AG08396 (cell line): ENCODE results near the gene OSBPL3.

Experiments used
- DNase-seq: peaks from one replicate; pipeline ENCODE4 v3.0.0; 2012; ENCODE audit warnings: low spot score, mixed read lengths

Gene OSBPL3

DNA sequence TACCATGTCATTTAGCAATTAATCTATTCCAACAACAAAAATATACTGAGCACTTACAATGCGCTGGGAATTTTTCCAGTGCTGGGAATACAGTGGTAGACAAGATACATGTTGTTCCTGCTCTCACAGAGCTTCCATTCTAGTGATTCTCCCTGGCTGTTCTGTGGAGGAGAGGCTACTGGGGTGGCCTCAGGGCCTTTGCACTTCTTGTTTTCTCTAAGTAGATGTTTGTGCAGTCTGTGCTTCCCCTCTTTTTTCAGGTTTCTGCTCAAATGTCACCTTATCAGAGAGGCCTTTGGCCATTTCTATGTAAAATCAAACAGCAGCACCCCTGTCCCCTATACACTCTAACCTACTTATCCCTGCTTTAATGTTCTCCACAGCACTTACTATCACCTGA, 24.7 kb downstream of the OSBPL3 start:
- no peak for DNase-seq

DNA sequence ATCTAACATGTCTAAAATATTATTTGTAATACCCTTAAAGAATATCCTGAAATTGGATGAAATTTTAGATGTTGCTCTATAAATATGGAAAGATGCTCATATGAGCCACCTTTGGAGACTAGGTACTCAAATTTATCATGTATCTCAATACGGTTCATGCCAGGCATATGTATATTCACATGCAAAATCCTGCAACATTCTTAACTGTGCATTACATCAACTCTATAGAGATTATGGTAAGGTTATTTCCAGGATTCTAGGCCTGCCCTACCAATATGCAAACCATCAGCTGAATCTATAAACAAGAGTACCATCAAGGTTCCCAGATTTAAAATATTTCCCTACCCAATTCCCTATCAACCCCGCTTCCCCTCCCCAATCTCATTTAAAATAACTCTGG, 27.5 kb downstream of the OSBPL3 start:
- DNase-seq = no peak

DNA sequence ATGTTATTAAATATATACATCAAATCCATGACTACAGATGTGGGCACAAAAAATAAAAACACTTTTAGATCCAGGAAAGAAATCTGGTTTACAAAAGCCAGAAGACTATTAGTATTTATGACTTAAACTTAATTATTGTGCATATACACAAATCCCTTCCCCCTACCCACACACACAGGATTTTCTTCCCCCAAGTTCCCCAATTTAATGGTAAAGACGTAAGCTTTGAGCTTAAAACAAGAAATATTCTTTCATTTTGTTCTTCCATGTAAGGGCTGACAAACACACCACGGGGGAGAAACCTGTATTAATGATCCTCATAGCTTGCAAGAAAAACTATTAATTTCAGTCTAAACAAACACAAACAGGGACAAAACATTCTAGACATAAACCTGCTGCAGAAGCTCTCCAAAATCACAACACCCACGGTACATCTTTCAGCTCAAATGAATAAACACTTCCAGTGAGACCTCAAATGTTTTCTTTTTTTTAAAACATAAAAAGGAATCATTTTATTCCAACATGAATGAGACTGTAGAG, 28.5 kb downstream of the OSBPL3 start:
- no peak for DNase-seq

DNA sequence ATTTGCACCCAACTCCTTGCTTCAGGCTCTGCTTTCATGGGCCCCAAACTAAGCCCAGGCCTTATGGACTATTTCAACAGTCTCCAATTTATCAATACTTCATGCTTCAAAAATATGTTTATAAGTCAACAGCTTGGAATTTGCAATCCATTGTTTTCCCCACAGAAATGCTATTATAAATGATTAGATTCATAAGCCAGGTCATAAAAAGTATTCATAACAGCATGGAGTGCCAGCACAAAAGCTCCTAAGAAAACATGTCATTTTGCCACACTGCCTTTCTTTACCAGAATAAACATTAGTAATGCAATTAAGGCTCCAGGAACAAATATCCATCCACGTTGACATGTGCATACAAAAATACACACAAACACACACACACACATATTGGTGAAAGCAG, 30.1 kb downstream of the OSBPL3 start:
- DNase-seq = no peak

DNA sequence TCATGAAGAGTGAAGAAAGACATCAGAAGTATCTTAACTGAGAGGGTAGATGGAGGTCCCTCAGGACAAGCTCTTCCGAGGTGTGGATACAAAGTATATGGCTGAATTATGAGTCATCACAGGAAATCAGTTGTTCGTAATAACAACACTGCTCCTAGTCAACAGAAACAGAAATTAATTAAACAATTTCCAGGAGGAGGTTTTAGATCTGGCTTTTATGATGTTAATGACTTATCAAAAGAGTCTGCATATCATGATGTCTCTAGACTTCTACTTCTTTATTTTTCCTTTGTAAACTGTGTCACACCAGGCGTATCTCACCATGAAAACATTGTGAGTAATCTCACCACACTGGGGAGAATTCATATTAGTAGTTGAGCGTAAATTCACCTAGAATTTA, 31.2 kb downstream of the OSBPL3 start:
- no peak for DNase-seq

DNA sequence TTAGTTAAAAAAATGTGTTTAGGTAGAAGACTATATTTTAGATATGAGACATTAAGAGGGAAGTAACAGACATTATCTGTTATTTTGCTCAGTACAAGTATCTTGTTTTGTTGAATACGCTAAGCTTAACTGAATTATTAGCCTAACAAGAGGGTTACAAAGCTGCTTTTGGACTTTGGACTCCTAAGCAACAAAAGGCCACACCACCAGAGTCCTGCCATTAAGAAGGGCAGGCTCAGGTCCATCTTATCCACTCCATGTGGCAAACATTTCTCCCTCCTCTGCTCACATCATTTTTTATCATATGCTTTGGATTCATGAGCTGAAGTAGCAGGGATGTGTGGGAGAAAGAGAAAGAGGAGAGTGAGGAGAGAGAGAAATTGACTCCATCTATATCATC, 33.5 kb downstream of the OSBPL3 start:
- no peak for DNase-seq

DNA sequence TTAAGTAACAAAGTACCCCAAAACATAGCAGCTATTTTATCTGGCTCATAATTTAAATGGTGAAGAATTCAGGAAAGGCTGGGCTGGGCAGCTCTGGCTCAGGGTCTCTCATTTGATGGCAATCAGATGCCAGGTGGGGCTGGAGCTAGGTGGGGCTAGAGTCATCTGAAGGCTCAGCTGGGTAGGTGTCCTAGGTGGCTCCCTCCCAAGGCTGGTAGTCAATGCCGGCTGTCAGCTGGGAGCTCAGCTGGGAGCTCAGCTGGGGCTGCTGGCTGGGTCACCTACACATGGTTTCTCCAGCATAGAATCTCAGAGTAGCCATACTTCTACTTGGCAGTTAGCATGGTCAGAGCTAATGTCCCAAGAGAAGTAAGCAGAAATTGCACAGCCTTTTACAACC, 34.1 kb downstream of the OSBPL3 start:
- DNase-seq = no peak

DNA sequence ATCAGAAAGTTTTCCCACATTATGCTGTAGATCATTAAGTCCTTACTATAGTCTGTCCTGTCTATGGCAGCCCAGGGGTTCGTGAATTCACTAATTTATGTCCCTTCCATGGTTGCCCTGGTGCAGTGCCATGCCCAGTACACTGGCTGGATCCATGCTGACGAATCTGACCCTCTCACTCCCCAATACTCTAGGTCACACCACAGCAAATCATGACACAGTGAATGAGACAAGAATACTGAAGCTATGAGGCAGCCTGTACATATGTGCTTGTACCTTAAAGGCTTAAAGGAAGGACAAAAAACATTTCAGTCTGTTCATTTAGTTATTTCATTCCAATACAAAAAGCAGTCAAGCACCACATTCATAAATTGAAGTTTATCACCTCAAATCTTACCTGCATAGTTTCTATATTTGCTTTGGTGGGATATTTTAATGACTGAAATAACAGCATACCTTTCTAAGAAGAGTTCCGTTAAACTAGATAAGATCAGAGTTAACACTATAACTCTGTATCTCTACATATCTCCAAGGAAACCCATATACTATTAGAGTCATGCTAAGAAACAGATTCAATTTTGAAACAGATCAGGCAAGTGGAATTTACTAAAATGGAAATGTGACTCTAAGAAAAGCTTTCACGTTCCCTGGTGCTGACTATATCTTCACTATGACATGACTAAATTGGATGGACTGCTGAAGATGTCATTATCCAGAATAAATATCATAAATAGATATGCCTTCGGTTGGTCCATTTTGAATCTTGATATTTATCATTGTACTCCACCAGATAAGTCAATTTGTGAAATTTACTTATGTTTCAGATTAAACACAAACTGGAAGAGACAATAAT, 36.7 kb downstream of the OSBPL3 start:
- DNase-seq = no peak

DNA sequence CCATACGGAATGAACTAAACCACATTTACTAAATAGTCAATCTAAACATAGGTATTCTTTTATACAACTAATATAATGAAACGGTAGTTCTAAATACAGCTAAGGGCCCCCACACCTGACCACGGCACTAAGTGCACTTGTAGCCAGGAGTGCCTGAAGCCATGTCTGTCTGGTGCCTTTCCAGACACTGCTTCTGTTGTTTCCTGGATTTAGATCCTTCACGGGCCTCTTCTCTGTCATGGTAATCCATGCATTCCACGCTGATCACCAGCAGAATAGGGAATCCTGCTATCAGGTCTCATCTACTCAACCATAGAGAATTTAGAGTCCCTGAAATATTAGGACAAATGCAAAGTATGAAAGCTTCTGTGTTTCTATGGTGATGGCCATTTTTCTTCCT, 37.8 kb downstream of the OSBPL3 start:
- DNase-seq = no peak

DNA sequence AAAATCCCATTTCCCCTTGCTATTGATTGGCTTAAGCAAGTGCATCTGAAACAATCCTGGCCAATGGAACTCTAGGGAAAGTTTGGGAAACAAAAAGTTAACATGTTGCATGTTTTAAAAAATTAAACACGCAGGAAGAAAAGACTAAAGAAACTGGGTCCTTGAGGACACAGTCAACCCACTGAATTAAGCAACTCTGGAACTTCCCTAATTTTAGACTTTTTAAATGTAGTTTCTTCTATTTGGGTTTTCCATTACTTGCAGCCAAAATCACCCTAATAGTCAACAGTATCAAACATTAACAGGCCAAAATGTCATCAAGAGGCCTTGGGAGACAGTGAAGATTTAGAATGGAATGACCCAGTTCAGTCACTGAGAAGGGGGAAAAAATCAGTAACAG, 40.6 kb downstream of the OSBPL3 start:
- no peak for DNase-seq

DNA sequence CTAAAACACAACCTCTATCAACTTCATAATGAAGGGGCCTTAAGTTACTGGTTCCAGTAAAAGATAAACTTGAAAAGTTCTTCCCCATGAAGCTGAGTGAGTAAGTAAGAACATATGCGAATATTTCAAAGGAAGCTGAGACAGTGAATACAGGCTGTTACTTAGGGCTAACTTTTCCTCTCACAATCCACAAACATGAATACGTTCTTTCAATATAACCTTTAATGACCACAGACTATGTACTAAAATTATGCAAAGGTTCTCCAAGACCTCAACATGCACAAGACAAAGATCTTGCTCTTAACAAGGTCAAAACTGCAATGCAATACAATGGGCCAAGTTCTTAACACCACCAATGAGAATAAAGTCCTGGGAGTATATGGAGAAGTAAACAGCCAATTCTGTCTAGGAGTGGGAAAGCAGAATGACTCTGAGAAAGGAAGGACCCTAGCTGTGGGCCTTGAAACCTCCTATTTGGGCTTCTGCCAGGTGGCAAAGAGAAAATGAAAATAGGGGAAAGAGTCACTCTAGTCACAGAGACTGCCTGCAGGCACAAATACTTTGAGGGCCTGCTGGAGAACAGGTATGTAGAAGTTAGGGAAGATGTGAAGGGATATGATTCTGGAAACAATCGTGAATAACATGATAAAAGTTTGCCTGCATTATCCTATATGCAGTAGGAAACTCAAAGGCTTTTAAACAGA, 43.7 kb downstream of the OSBPL3 start:
- DNase-seq = no peak

DNA sequence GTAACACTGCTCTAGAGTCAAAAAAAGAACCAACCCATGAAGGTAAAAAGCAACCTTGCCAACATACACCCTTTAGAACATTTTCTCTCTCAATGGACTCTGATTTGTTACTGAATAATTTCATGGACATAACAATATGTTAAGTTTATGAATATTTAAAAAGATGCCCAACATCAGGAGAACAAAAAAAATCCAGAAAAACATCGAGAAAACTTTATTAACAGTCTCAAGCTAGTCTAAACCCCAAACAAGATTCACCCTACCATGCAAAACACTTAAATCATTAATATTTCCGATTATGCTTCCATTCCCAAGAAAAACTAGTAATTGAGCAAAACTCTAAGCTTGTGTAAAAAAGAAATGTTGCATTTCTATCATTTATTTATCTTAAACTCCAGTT, 46.7 kb downstream of the OSBPL3 start:
- DNase-seq = no peak

DNA sequence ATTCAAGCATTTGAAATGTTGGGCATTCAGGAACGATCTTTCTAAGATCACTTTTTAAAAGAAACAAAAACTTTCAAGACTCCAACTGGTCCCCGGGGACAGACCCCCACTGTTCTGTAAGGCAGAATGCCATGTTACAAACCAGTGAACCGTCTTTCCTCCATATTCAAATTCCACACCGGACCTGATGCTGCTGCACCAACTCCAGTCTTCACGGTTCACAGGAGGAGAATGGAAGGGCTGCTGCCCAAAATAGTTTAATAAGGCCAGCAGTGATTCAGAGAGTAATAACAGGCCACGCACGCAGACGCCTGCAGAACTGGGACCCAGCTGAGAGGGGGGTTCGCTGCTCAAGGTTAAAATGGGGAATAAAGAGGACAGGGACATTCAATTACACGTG, 47.2 kb downstream of the OSBPL3 start:
- no peak for DNase-seq

DNA sequence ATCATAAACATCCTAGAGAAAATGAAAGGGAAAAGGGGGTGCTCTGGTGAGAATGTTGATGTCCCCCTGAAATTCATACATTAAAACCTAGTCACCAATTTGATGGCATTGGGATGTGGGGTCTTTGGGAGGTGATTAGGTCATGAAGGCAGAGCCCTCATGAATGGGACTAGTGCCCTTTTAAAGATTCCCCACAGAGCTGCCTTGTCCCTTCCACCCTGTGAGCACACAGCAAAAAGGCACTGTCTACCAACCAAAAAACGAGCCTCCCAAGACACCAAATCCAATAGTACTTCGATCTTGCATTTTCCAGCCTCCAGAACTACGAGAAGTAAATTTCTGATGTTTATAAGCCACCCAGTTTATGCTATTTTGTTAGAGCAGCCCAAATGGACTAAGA, 47.6 kb downstream of the OSBPL3 start:
- DNase-seq = no peak

DNA sequence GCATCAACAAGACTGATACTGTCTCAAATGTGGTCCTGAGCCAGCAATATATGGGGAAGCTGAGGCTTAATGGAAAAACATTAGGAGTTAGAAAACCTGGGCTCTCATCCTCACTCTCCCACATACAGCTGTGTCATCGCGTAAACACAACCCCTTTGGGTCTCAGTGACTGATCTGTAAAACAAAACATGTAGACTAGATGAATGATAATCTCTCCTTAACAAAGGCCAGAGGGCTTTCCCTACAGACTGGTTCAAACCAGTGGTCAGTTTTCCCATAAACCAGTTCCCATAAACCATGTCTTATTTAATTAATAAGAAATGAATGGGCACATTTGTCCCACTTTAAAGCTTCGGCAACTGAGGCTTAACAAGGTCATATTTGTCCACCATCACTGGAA, 48.1 kb downstream of the OSBPL3 start:
- DNase-seq = no peak

DNA sequence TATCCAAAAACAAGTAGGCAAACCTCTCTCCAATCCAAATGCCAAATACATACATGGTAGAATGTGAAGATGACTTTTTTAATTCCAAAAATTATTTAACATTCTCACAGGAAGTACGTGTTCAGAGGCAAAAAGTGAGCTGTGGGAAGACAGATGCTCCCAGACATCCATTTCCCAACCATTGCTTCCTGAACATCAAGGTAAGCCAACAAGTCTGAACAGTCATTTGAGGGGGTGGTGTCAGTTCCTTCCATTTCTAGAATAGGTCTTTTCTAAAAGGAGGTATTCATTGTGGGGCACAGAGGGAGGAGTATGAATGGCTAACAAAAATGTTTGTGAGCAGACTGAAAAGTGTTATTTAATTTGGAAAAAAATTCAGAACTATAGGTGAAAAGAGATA, 49.1 kb downstream of the OSBPL3 start:
- no peak for DNase-seq

DNA sequence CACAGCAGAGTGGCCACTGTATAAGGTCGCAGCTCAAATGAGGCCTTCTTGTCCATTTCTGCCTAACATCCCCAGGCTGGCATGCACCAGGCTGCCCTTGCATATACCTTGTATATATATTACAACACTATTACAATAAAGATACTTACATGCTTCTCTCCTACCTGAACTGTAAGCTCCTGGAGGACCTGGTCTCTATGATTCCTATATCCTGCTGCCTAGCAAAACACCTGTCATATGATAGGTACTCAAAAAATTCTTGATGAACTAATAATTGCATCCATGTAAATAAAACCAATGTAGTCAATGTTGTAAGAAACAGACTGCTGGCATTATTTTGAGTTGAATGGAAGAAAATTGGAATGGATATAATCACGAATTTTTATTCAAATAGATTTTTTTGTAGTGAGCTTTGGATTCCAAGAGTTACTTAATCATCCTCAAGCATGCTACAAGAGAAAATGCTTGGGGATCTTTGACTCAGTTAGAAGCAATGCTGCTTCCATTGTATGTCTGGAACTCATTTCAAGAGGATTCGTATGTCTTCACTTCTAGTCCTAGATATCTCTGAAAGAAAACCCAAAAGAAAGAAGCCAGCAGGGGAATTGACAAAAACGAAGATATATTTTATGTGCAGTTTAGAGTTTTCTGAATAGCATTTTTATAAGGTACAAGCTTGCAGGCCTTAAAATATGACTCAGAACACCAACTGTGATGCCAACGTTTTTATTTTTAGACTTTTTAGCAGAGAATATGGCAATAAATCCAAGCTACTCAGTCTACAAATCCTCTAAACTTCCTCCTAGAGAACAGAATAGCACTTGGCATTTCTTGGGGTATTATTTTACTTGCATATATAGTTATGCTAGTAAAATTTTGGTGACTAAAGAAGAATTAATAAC, 53.1 kb downstream of the OSBPL3 start:
- peak; percentile 36 for DNase-seq

DNA sequence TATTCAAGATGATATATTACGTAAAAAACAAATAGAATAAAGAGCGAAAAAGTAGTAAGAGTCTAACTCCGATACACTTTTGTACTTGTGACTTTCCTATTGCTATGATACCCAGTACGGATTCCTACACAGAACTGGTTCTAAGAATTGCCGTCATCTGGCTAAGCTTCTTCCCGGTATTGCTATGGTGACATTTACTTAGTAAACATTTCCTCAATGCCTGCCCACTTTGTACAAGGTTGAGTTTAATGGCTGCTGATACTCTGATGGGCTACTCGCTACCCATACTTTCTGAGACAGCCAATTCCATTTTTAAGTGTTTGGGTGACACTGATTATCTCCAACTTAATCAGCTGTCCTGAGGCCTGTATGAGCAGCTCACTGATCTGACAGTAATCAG, 55.6 kb downstream of the OSBPL3 start:
- no peak for DNase-seq

DNA sequence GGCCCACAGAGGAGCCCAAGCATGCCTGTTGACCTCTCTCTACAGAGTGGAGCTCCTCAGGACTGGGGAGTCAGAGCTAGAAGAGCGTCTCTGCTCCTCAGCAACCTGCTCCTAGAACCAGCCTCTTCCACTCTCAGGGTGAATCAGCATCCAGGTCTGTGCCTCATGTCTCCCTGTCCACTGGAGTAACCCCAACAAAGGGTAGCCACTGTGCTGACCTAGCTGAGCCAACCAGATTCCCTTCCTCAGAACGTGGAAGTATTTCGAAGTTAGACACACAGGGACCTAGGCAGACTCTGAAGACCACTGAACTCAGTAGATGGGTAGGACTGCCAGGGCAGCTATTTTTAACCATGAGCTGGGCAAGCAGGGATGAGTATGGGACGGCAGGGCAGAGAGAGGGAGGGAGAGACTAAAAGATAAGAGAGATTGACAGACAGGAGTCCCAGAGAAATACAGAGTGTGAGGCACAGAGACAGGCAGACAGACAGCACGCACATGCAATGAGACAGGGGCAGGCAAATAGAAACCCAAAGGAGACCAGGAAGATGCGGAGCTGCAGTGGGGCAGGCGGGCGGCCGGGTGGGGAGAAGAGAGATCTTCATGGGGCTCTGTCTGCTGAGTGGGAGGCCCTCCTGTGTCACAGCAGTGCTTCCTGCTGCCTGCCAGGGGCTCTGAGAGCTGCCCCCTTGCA, 56.7 kb downstream of the OSBPL3 start:
- no peak for DNase-seq

DNA sequence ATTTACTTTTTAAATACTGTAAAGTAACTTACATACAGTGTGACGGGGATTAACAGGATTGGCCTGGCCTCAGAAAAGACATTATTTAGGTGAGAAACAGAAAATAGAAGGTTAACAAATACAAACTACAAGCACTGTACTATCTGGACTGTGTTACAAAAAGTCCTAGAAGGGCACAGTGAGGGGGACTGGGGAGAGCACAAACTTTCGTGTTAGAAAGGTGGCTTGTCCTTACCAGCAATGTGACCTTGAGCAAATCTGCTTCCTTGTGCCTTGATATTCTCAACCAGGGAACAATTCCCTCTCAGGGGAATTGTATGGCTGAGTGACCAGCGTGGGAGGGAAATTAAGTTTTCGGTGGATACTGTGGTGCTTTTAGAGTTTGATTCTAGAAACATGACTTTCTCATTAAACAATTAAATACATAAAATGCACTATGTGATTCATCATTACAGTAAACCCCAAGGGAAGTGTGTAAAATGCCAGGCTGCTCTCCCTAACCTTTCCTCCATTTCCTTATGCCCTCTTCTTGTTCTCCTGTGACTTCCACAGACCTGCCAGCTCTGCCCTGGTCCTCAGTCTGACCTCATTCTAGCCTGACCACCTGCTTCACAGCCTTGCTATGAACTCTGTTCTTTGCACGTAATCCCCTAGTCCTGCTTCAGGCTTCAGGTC, 57.7 kb downstream of the OSBPL3 start:
- DNase-seq = no peak

DNA sequence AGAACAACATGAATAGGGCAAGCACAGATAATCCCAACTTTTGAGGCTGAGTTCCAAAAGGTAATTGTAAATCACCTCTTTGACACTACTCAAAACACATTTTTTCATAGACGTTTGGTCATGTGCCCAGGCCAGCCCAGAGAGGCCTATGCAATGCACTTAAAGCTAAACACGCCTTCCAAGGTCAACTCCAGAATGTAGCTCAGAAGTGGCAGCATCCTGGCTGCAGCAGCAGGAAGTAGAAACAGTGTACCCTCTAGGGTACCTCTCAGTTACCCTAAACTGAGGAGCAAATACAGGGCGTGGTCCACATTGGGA, 58.7 kb downstream of the OSBPL3 start:
- no peak for DNase-seq
